Lung (tissue), 12 donors: ENCODE data around the gene PIGC. TPM values are rescaled to one million over a fixed set of nuclear protein-coding genes. Genes with fewer than 3 reads are reported as not detected.

Experiments used
- ATAC-seq: fragments of 200-7000 bp; cut with Tn5 transposase; one replicate; pipeline ENCODE4 v1.9.1; 2020; ENCODE audit warnings: moderate number of reproducible peaks; ENCODE audit not compliant: insufficient read depth, low FRiP score
- DNase-seq, 3 donors: peaks; one replicate each; pipeline ENCODE4 v3.0.0-alpha.2; 2013 to 2017
- H3K27ac ChIP-seq, 2 donors: one replicate each; pipeline ENCODE4 v1.5.1; 2013; ENCODE audit warnings: mild to moderate bottlenecking in 2 of 2, moderate library complexity in 2 of 2, control low read depth in 1 of 2, inconsistent platforms in 1 of 2, low read depth in 1 of 2, low read length in 1 of 2
- H3K27me3 ChIP-seq, 3 donors: one replicate each; pipeline ENCODE4 v1.5.1; 2013; ENCODE audit warnings: low read length in 2 of 3; ENCODE audit not compliant: control insufficient read depth in 3 of 3, insufficient read depth in 3 of 3
- H3K36me3 ChIP-seq, 4 donors: one replicate each; pipeline ENCODE4 v1.5.1; 2013; ENCODE audit warnings: low read length in 4 of 4, mild to moderate bottlenecking in 1 of 4, moderate library complexity in 1 of 4; ENCODE audit not compliant: control insufficient read depth in 4 of 4, insufficient read depth in 4 of 4
- H3K4me1 ChIP-seq, 5 donors: one replicate each; pipeline ENCODE4 v1.5.1; 2013; ENCODE audit warnings: low read length in 5 of 5, mild to moderate bottlenecking in 2 of 5, moderate library complexity in 1 of 5; ENCODE audit not compliant: control insufficient read depth in 5 of 5, insufficient read depth in 5 of 5
- H3K4me3 ChIP-seq: one replicate; pipeline ENCODE4 v1.5.1; 2013; ENCODE audit warnings: mild to moderate bottlenecking, control low read depth, moderate library complexity
- H3K9ac ChIP-seq, 2 donors: one replicate each; pipeline ENCODE4 v1.5.1; 2013; ENCODE audit warnings: low read length in 2 of 2, control low read depth in 1 of 2; ENCODE audit not compliant: insufficient read depth in 1 of 2
- H3K9me3 ChIP-seq, 4 donors: one replicate each; pipeline ENCODE4 v1.5.1; 2013; ENCODE audit warnings: low read length in 3 of 4, mild to moderate bottlenecking in 1 of 4, moderate library complexity in 1 of 4; ENCODE audit not compliant: control insufficient read depth in 4 of 4, insufficient read depth in 3 of 4
- WGBS, 2 donors: extraction: QIAGEN DNeasy Blood & Tissue Kit; methylation state at CpG; one replicate each; pipeline ENCODE4 v1.1.7; 2013; 5-methylcytosine and 5-hydroxymethylcytosine counted together
- polyA plus RNA-seq, 2 donors: library from polyadenylated mRNA; stranded (reverse); fragments of 200-250 nt; gene quantifications; one replicate each; pipeline ENCODE4 v1.2.1, GENCODE V29; 2013
- total RNA-seq, 2 donors: library from RNA; depleted of rRNA in 1 of 2; stranded (reverse); fragments of >200 nt in 1 of 2; gene quantifications; one replicate each; pipeline ENCODE4 v1.2.1, GENCODE V29; 2014 to 2021
- TF ChIP-seq, protein P1 (sequence below): IDR thresholded peaks from 2 replicates; pipeline ENCODE4 v1.5.1; 2012; ENCODE audit warnings: mild to moderate bottlenecking; ENCODE audit errors: control extremely low read depth, extremely low read depth
- donor health status: control.
- donor health status: control.
- donor health status: Bipolar disorder and iron deficiency.
- donor health status: healthy.
- donor health status: DM: yes; HTN: yes; CAD: no.

Gene PIGC
- total and polyA plus RNA-seq, 4 donors = 17.9 to 26.1 (median 20.9) TPM

DNA sequence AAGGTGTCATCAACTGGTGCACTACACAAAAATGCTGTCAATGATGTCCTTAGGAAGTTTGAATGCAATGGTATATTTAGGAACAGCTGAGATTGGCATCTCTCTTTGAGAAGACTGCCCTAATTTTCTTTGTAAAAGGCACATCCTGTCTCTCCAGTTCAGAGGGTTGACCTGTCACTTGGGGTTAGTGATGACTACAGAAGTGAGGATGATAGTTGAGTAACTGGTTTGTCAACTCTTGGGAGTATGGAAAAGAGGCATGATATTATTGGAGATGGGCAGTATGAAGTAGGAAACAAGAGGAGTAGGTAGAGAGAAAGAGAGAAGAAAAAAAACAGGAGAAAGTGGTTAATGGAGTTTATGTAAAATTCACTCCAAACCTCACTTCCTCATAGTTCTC, 40.4 kb upstream of the PIGC start:
- no peak overlapping the region for H3K9ac ChIP-seq
- no peak for ATAC-seq

DNA sequence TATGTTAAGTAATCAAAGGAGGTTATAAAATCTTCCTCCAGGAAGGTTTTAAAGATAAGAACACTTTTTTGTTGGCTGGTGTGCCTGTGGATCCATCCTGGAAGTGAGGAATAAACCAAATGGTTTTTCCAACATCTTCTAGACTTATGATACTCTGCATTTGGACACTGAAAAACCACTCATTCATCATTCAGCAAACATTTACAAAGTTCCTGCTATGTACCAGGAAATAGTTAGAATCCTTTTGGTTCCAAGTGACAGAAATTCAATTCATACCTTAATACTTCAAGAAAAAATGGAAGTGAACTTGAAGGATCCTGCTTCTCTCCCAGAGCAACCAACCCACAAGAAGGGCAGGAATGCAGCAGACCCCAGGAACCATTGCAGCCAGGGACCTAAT, 39.6 kb upstream of the PIGC start:
- Histone ChIP-seq H3K27ac (no peak overlapping the region), H3K27me3 (no peaks in the 10 kb centered on the region), H3K9me3 (no peaks in the 10 kb centered on the region), H3K36me3 (no peaks in the 10 kb centered on the region), H3K4me1 (peaks cover 0 to 4% (median 0%) of the 10 kb centered on the region in 5 donors), H3K9ac (no peak overlapping the region), H3K4me3 (no peak overlapping the region)
- no peak for ATAC-seq
- TF ChIP-seq, protein P1, sequence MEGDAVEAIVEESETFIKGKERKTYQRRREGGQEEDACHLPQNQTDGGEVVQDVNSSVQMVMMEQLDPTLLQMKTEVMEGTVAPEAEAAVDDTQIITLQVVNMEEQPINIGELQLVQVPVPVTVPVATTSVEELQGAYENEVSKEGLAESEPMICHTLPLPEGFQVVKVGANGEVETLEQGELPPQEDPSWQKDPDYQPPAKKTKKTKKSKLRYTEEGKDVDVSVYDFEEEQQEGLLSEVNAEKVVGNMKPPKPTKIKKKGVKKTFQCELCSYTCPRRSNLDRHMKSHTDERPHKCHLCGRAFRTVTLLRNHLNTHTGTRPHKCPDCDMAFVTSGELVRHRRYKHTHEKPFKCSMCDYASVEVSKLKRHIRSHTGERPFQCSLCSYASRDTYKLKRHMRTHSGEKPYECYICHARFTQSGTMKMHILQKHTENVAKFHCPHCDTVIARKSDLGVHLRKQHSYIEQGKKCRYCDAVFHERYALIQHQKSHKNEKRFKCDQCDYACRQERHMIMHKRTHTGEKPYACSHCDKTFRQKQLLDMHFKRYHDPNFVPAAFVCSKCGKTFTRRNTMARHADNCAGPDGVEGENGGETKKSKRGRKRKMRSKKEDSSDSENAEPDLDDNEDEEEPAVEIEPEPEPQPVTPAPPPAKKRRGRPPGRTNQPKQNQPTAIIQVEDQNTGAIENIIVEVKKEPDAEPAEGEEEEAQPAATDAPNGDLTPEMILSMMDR = no peak
- DNase-seq = no peak

More for the DNA sequence above, 40.4 kb upstream of the PIGC start:
- Histone ChIP-seq H3K27ac (no peak overlapping the region), H3K9me3 (no peaks in the 10 kb centered on the region), H3K36me3 (no peaks in the 10 kb centered on the region), H3K27me3 (no peaks in the 10 kb centered on the region), H3K4me1 (peaks cover 0 to 4% (median 0%) of the 10 kb centered on the region in 5 donors), H3K4me3 (no peak overlapping the region)
- TF ChIP-seq, protein P1 = no peak
- DNase-seq = no peak

DNA sequence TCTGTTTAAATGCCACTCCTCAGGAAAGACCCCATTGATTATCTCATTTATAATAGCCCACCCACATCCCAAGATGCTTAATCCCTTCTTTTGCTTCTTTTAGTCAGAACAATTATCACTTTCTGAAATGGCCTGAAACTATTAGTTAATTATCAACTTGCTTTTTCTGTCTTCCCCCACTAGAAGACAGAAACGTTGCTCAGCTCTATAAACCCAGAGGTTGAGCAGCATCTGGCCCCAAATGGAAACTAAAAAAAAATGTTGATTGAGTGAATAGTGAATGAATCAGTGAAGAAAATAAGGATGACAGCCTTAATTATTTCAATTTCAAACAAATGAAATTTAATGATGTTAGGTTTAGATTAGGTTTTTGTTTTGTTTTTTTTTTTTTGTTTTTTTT, 38.2 kb upstream of the PIGC start:
- Histone ChIP-seq H3K4me1 (peaks cover 0 to 3% (median 0%) of the 10 kb centered on the region in 5 donors), H3K4me3 (no peak overlapping the region), H3K9me3 (no peaks in the 10 kb centered on the region), H3K36me3 (no peaks in the 10 kb centered on the region), H3K27me3 (no peaks in the 10 kb centered on the region), H3K27ac (no peak overlapping the region), H3K9ac (no peak overlapping the region)
- TF ChIP-seq, protein P1 = no peak
- DNase-seq (no peak), ATAC-seq (no peak)
- WGBS, 2 donors = 0 to 31% methylated on average over 1 of the region's 1 CpG

DNA sequence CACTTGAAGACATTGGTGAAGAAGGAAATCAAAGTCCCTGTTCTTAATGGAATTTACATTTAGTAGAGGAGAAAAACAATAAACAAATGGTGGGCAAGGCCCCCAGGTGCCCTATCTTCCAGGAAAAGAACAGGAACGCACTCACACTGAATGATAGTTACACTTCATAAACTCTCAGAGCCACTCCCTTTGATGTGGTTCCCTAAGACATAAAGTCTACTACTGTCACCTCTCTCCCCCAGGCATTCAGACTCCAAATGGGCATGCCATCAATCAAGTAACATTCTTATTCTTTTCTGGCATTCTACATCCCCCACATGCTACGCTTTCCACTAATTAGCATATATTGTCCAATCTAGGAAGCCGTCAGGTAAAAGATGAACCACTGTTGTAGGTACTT, 36.6 kb upstream of the PIGC start:
- Histone ChIP-seq H3K4me3 (no peak overlapping the region), H3K36me3 (no peaks in the 10 kb centered on the region), H3K27me3 (no peaks in the 10 kb centered on the region), H3K27ac (no peak overlapping the region), H3K9me3 (no peaks in the 10 kb centered on the region), H3K9ac (no peak overlapping the region), H3K4me1 (no peaks in the 10 kb centered on the region)
- ATAC-seq (no peak), DNase-seq (no peak)
- WGBS, 2 donors = 83 to 96% methylated on average over 3 of the region's 3 CpGs
- TF ChIP-seq, protein P1 = no peak
